DOHH2 (cell line): ENCODE data around the gene ATP6V0B.

Experiments
- H3F3A ChIP-seq: fragments of 200-600 bp; sonication (generic), shearing (Covaris generic); 2 replicates; pipeline ENCODE4 v1.6.0; 2016; ENCODE audit warnings: antibody characterized with exemption, mild to moderate bottlenecking; ENCODE audit not compliant: control insufficient read depth, insufficient read depth
- H3K27ac ChIP-seq: fragments of 200-600 bp; sonication (generic); 2 replicates; pipeline ENCODE4 v1.5.1; 2014; ENCODE audit warnings: low read depth, mild to moderate bottlenecking, low read length, moderate library complexity
- H3K27me3 ChIP-seq: fragments of 200-600 bp; sonication (generic); 2 replicates; pipeline ENCODE4 v1.6.1; 2014; ENCODE audit warnings: mild to moderate bottlenecking, low read length, mixed read lengths; ENCODE audit not compliant: control insufficient read depth
- H3K36me3 ChIP-seq: fragments of 200-600 bp; sonication (generic); 2 replicates; pipeline ENCODE4 v1.6.1; 2014; ENCODE audit warnings: mild to moderate bottlenecking, low read length, moderate library complexity, mixed read lengths; ENCODE audit not compliant: control insufficient read depth
- H3K4me1 ChIP-seq: fragments of 200-600 bp; sonication (generic); 2 replicates; pipeline ENCODE4 v1.6.1; 2014; ENCODE audit warnings: mild to moderate bottlenecking, low read length, mixed read lengths; ENCODE audit not compliant: control insufficient read depth
- H3K4me2 ChIP-seq: fragments of 200-600 bp; sonication (generic); 2 replicates; pipeline ENCODE4 v1.6.0; 2014; ENCODE audit warnings: mild to moderate bottlenecking, low read length, moderate library complexity
- H3K4me3 ChIP-seq: fragments of 200-600 bp; sonication (generic); 2 replicates; pipeline ENCODE4 v1.5.1; 2014; ENCODE audit warnings: mild to moderate bottlenecking, low read length, mixed read lengths
- H3K79me2 ChIP-seq: fragments of 200-600 bp; sonication (generic); 2 replicates; pipeline ENCODE4 v1.6.1; 2014; ENCODE audit warnings: mild to moderate bottlenecking, low read length, mixed read lengths; ENCODE audit not compliant: control insufficient read depth
- H3K9me2 ChIP-seq: fragments of 200-600 bp; sonication (generic); replicated peaks from 2 replicates; pipeline ENCODE4 v1.6.1; 2014; ENCODE audit warnings: mild to moderate bottlenecking, low read length, mixed read lengths; ENCODE audit not compliant: control insufficient read depth
- H3K9me3 ChIP-seq: fragments of 200-600 bp; sonication (generic); 2 replicates; pipeline ENCODE4 v1.6.1; 2014; ENCODE audit warnings: antibody characterized with exemption, low read length, mixed read lengths; ENCODE audit not compliant: control insufficient read depth, insufficient read depth
- H4K20me1 ChIP-seq: fragments of 200-600 bp; sonication (generic); 2 replicates; pipeline ENCODE4 v1.6.0; 2014; ENCODE audit warnings: low read depth, mild to moderate bottlenecking, antibody characterized with exemption, low read length, moderate library complexity; ENCODE audit not compliant: control insufficient read depth, insufficient read depth
- CTCF ChIP-seq: fragments of 200-600 bp; sonication (generic); IDR thresholded peaks from one replicate; pipeline ENCODE4 v1.5.1; 2014; ENCODE audit warnings: antibody characterized with exemption, mild to moderate bottlenecking, low read depth, low read length; ENCODE audit not compliant: poor library complexity, severe bottlenecking
- EZH2phosphoT487 ChIP-seq: fragments of 200-600 bp; sonication (generic); IDR thresholded peaks from 2 replicates; pipeline ENCODE4 v1.6.1; 2017; ENCODE audit warnings: borderline replicate concordance, mild to moderate bottlenecking, antibody characterized with exemption, low read length, moderate library complexity, mixed read lengths

ATP6V0B gene

GRCh38 chr1:43935711-43936427 lies 38.9 kb upstream of the ATP6V0B start:
- no peaks in the 10 kb centered on the region for H4K20me1 ChIP-seq
- TF ChIP-seq EZH2phosphoT487 (no peak), CTCF (no peak)
- H3K9me3 ChIP-seq = no peaks in the 10 kb centered on the region
- H3K27ac ChIP-seq = no peak overlapping the region
- no peak overlapping the region for H3K4me3 ChIP-seq
- no peaks in the 10 kb centered on the region; the same call in 1 of the 2 replicates for H3K36me3 ChIP-seq
- H3K4me2 ChIP-seq = 0 out of 2 replicates have a peak overlapping the region, but pooled peaks have one; percentile 16
- no peaks in the 10 kb centered on the region for H3K9me2 ChIP-seq
- H3K27me3 ChIP-seq = no peaks in the 10 kb centered on the region
- H3K4me1 ChIP-seq = peaks cover 5% of the 10 kb centered on the region
- no peaks in the 10 kb centered on the region for H3F3A ChIP-seq
- H3K79me2 ChIP-seq = no peaks in the 10 kb centered on the region

- Histone ChIP-seq H3K9me3 (no peaks in the 10 kb centered on the region), H3K27ac (no peak overlapping the region), H3K4me2 (0 out of 2 replicates have a peak overlapping the region, but pooled peaks have one; percentile 27), H4K20me1 (no peaks in the 10 kb centered on the region), H3K27me3 (no peaks in the 10 kb centered on the region), H3F3A (no peaks in the 10 kb centered on the region), H3K36me3 (no peaks in the 10 kb centered on the region; the same call in 1 of the 2 replicates), H3K79me2 (no peaks in the 10 kb centered on the region), H3K4me1 (peaks cover 5% of the 10 kb centered on the region), H3K4me3 (no peak overlapping the region), H3K9me2 (no peaks in the 10 kb centered on the region)
- TF ChIP-seq CTCF (no peak), EZH2phosphoT487 (no peak)
These were observed 38.2 kb upstream of the ATP6V0B start for GRCh38 chr1:43936431-43937151.

GRCh38 chr1:43937179-43937865 lies 37.4 kb upstream of the ATP6V0B start:
- H3K27ac ChIP-seq = no peak overlapping the region
- H3K27me3 ChIP-seq = no peaks in the 10 kb centered on the region
- peaks cover 5% of the 10 kb centered on the region for H3K4me1 ChIP-seq
- H4K20me1 ChIP-seq = no peaks in the 10 kb centered on the region
- H3K4me3 ChIP-seq = no peak overlapping the region
- H3K4me2 ChIP-seq = no peak overlapping the region
- H3K9me2 ChIP-seq = no peaks in the 10 kb centered on the region
- H3F3A ChIP-seq = no peaks in the 10 kb centered on the region
- TF ChIP-seq EZH2phosphoT487 (no peak), CTCF (no peak)
- H3K9me3 ChIP-seq = no peaks in the 10 kb centered on the region
- no peaks in the 10 kb centered on the region; the same call in 1 of the 2 replicates for H3K36me3 ChIP-seq
- H3K79me2 ChIP-seq = no peaks in the 10 kb centered on the region
